G401.6 (cell line): ENCODE data around the gene LRIT3.

Source experiments
- FAIRE-seq: peaks from 2 replicates; lab custom pipeline; 2012; peaks lifted over from hg19 to GRCh38; lab: Jason Lieb, UNC

LRIT3 gene

GRCh38 chr4:109908731-109909130 is 60.8 kb downstream of the LRIT3 start:
- FAIRE-seq: no peak

- FAIRE-seq: no peak
Measured at GRCh38 chr4:109910256-109910655, 62.3 kb downstream of the LRIT3 start.

GRCh38 chr4:109912706-109913595 is 65.0 kb downstream of the LRIT3 start, which contains the start of gene EGF:
EGF (plus strand) TSS chr4:109912883; CDS start chr4:109913336, 453 bp downstream.
- no peak for FAIRE-seq

- FAIRE-seq: no peak
Measured at GRCh38 chr4:109913596-109914241, 65.8 kb downstream of the LRIT3 start.

GRCh38 chr4:109914322-109914721 is 66.4 kb downstream of the LRIT3 start:
- no peak for FAIRE-seq

- no peak for FAIRE-seq
Measured at GRCh38 chr4:109915385-109916026, 67.6 kb downstream of the LRIT3 start.

GRCh38 chr4:109916027-109916409 is 68.1 kb downstream of the LRIT3 start:
- FAIRE-seq: no peak

GRCh38 chr4:109921384-109921808 is 73.5 kb downstream of the LRIT3 start:
- FAIRE-seq: no peak
